CD4-positive, alpha-beta T cell (primary cell): ENCODE data around the gene NUDCD3. TPM values are rescaled to one million over a fixed set of nuclear protein-coding genes. Genes with fewer than 3 reads are reported as not detected.

Experiments used
- ATAC-seq: fragments of 200-7000 bp; cut with Tn5 transposase; one replicate; pipeline ENCODE4 v1.10.0; 2022; ENCODE audit warnings: mild to moderate bottlenecking; ENCODE audit not compliant: poor library complexity
- CTCF ChIA-PET: fragments of 350-600 bp; sonication (Branson Sonifier 250); formaldehyde crosslinking; loops from one replicate; lab custom pipeline; 2021; ENCODE audit warnings: antibody characterized with exemption, inconsistent platforms; lab: Charles Lee
- POLR2A ChIA-PET: fragments of 350-600 bp; sonication (Branson Sonifier 250); formaldehyde crosslinking; loops from one replicate; lab custom pipeline; 2021; ENCODE audit warnings: antibody characterized with exemption, inconsistent platforms; lab: Charles Lee
- DNase-seq, 14 experiments: peaks; one replicate each; pipeline ENCODE4 v3.0.0-alpha.2; 2013 to 2020; ENCODE audit warnings: mixed read lengths in 2 of 14
- H3K27ac ChIP-seq, 2 donors: one replicate each; pipeline versions ENCODE4 v1.5.1 to v1.7.0; 2013; ENCODE audit warnings: low read length in 2 of 2, low read depth in 1 of 2, mild to moderate bottlenecking in 1 of 2
- H3K27me3 ChIP-seq, 2 experiments: 1 replicate in 1 of 2; 2 replicates in 1 of 2; pipeline versions ENCODE4 v1.6.1 to v1.7.0; 2013; ENCODE audit warnings: low read length in 2 of 2, control low read depth in 1 of 2, mild to moderate bottlenecking in 1 of 2, moderate library complexity in 1 of 2; ENCODE audit not compliant: insufficient read depth in 2 of 2, control insufficient read depth in 1 of 2
- H3K36me3 ChIP-seq: one replicate; pipeline ENCODE4 v1.6.1; 2013; ENCODE audit warnings: low read length, control low read depth; ENCODE audit not compliant: insufficient read depth
- H3K4me1 ChIP-seq: one replicate; pipeline ENCODE4 v1.6.1; 2013; ENCODE audit warnings: low read length, control low read depth; ENCODE audit not compliant: insufficient read depth
- H3K4me3 ChIP-seq: one replicate; pipeline ENCODE4 v1.5.1; 2013; ENCODE audit warnings: mild to moderate bottlenecking, low read length, moderate library complexity
- H3K9me3 ChIP-seq, 2 experiments: 1 replicate in 1 of 2; 2 replicates in 1 of 2; pipeline versions ENCODE4 v1.6.1 to v1.7.0; 2013; ENCODE audit warnings: low read length in 2 of 2, mild to moderate bottlenecking in 2 of 2, control low read depth in 1 of 2, moderate library complexity in 1 of 2; ENCODE audit not compliant: control insufficient read depth in 1 of 2, insufficient read depth in 1 of 2
- H3K27ac Mint-ChIP-seq: one replicate; pipeline ENCODE4 v1.8.0; 2020; ENCODE audit warnings: mixed read lengths
- H3K27me3 Mint-ChIP-seq: one replicate; pipeline ENCODE4 v1.8.0; 2021; ENCODE audit warnings: mixed read lengths
- H3K36me3 Mint-ChIP-seq: one replicate; pipeline ENCODE4 v1.8.0; 2021; ENCODE audit warnings: low read depth, mixed read lengths
- H3K4me1 Mint-ChIP-seq: one replicate; pipeline ENCODE4 v1.8.0; 2021; ENCODE audit warnings: low read depth, mixed read lengths
- H3K4me3 Mint-ChIP-seq: one replicate; pipeline ENCODE4 v1.8.0; 2020; ENCODE audit warnings: mild to moderate bottlenecking, mixed read lengths
- H3K9me3 Mint-ChIP-seq: one replicate; pipeline ENCODE4 v1.8.0; 2020; ENCODE audit warnings: mixed read lengths
- CTCF ChIP-seq: fragments of 200-600 bp; IDR thresholded peaks from one replicate; pipeline ENCODE4 v1.8.0; 2022; ENCODE audit warnings: antibody characterized with exemption, mild to moderate bottlenecking
- intact Hi-C, 2 experiments: fragments of 100-400 bp; cut with DNase I in 1 of 2; cut with micrococcal nuclease in 1 of 2; formaldehyde crosslinking; loops; one replicate each; pipeline versions ENCODE4 v1.15.1 to v1.9.0; 2023 to 2025; cut with DNase I, micrococcal nuclease
- total RNA-seq, 174 experiments: library from RNA in 2 of 174; stranded (reverse) in 2 of 174; gene quantifications; one replicate each; pipeline ENCODE4 v1.2.3 and lab custom pipeline; 2021 to 2026

The NUDCD3 gene
- total RNA-seq, 2 experiments from 2014 or later: 56.6 to 60.6 TPM

- Histone ChIP-seq H3K27ac (no peak overlapping the region), H3K4me1 (peaks cover 22% of the 10 kb centered on the region), H3K4me3 (no peak overlapping the region), H3K9me3 (no peaks in the 10 kb centered on the region), H3K27me3 (no peaks in the 10 kb centered on the region), H3K36me3 (peaks cover 75% of the 10 kb centered on the region)
- POLR2A ChIA-PET: interaction anchor here (1.0 kb wide), 1 partner anchor 19 kb away, joined by 5 read pairs; no protein-coding TSS in a partner anchor
- CTCF ChIA-PET: no interaction called here
- Mint-ChIP-seq H3K4me1 (peaks cover 84% of the 10 kb centered on the region), H3K4me3 (no peak overlapping the region), H3K9me3 (no peaks in the 10 kb centered on the region), H3K27ac (peak overlapping the region; percentile 52), H3K36me3 (peaks cover 98% of the 10 kb centered on the region), H3K27me3 (no peaks in the 10 kb centered on the region)
- no peak for TF ChIP-seq CTCF
- intact Hi-C loops: loop anchor here in 1 of 2 experiments (10.0 kb wide), 1 partner anchor 126 kb away; no protein-coding TSS in a partner anchor
- ATAC-seq: no peak
- DNase-seq: no peak
Measured at GRCh38 chr7:44470628-44471245, 19.7 kb downstream of the NUDCD3 start.

- Mint-ChIP-seq H3K9me3 (no peaks in the 10 kb centered on the region), H3K36me3 (peaks cover 100% of the 10 kb centered on the region), H3K4me1 (peaks cover 90% of the 10 kb centered on the region), H3K4me3 (no peak overlapping the region), H3K27ac (peak overlapping the region; percentile 52), H3K27me3 (no peaks in the 10 kb centered on the region)
- Histone ChIP-seq H3K27me3 (no peaks in the 10 kb centered on the region), H3K4me1 (peaks cover 24% of the 10 kb centered on the region), H3K36me3 (peaks cover 76% of the 10 kb centered on the region), H3K27ac (no peak overlapping the region), H3K9me3 (no peaks in the 10 kb centered on the region), H3K4me3 (no peak overlapping the region)
- ChIA-PET CTCF (no interaction called here), POLR2A (interaction anchor here (1.0 kb wide), 1 partner anchor 20 kb away, joined by 5 read pairs; no protein-coding TSS in a partner anchor)
- DNase-seq: no peak
- intact Hi-C loops: loop anchor here in 1 of 2 experiments (10.0 kb wide), 1 partner anchor 125 kb away; no protein-coding TSS in a partner anchor
- no peak for TF ChIP-seq CTCF
- ATAC-seq: no peak
Measured at GRCh38 chr7:44470135-44470479, 20.4 kb downstream of the NUDCD3 start.

- Histone ChIP-seq H3K27ac (no peak overlapping the region), H3K4me1 (peaks cover 24% of the 10 kb centered on the region), H3K36me3 (peaks cover 81% of the 10 kb centered on the region), H3K4me3 (no peak overlapping the region), H3K27me3 (no peaks in the 10 kb centered on the region), H3K9me3 (no peaks in the 10 kb centered on the region)
- POLR2A ChIA-PET: interaction anchor here (1.0 kb wide), 1 partner anchor 20 kb away, joined by 5 read pairs; no protein-coding TSS in a partner anchor
- peaks cover 91% of the 10 kb centered on the region for H3K4me1 Mint-ChIP-seq
- CTCF ChIA-PET: no interaction called here
- ATAC-seq (no peak), DNase-seq (no peak)
- no peaks in the 10 kb centered on the region for H3K9me3 Mint-ChIP-seq
- no peak overlapping the region for H3K4me3 Mint-ChIP-seq
- H3K27ac Mint-ChIP-seq: peak overlapping the region; percentile 52
- H3K27me3 Mint-ChIP-seq: no peaks in the 10 kb centered on the region
- H3K36me3 Mint-ChIP-seq: peaks cover 100% of the 10 kb centered on the region
- TF ChIP-seq CTCF: no peak
- intact Hi-C loops: loop anchor here in 1 of 2 experiments (10.0 kb wide), 1 partner anchor 125 kb away; no protein-coding TSS in a partner anchor
Measured at GRCh38 chr7:44469461-44470134, 20.9 kb downstream of the NUDCD3 start.
